Prostate gland (tissue), 2 donors: ENCODE measurements around the gene WDR35.

Experiments
- CTCF ChIP-seq, 4 experiments: fragments of 200-600 bp in 2 of 4; fragments of 450-650 bp in 2 of 4; sonication (generic) in 2 of 4; IDR thresholded peaks; 1 replicate in 3 of 4; 2 replicates in 1 of 4; pipeline ENCODE4 v1.5.1; 2016 to 2019; ENCODE audit warnings: antibody characterized with exemption in 4 of 4, mild to moderate bottlenecking in 2 of 4, moderate library complexity in 2 of 4
- POLR2A ChIP-seq: fragments of 450-650 bp; IDR thresholded peaks from one replicate; pipeline ENCODE4 v1.6.1; 2016; ENCODE audit warnings: antibody characterized with exemption, mild to moderate bottlenecking
- POLR2AphosphoS5 ChIP-seq: sonication (generic); formaldehyde crosslinking; IDR thresholded peaks from one replicate; pipeline ENCODE4 v1.6.1; 2017; ENCODE audit warnings: antibody characterized with exemption

- TF ChIP-seq CTCF (IDR thresholded peaks at IDR 0.05) (no peak), POLR2A (no peak), POLR2AphosphoS5 (no peak)
These were observed 106.4 kb downstream of the WDR35 start for GRCh38 chr2:19883486-19883885.
